BLaER1 (cell line): ENCODE results near the gene LHX4.

ENCODE experiments used
- H3K27ac ChIP-seq: shearing (Covaris generic); formaldehyde crosslinking; 2 replicates; pipeline ENCODE4 v1.8.1; 2022
- H3K27me3 ChIP-seq: shearing (Covaris generic); formaldehyde crosslinking; 2 replicates; pipeline ENCODE4 v1.8.1; 2022
- H3K36me3 ChIP-seq: shearing (Covaris generic); formaldehyde crosslinking; 2 replicates; pipeline ENCODE4 v1.8.1; 2022
- H3K4me1 ChIP-seq: shearing (Covaris generic); formaldehyde crosslinking; 2 replicates; pipeline ENCODE4 v1.8.1; 2022
- H3K4me2 ChIP-seq: shearing (Covaris generic); formaldehyde crosslinking; 2 replicates; pipeline ENCODE4 v1.8.1; 2022
- H3K4me3 ChIP-seq: shearing (Covaris generic); formaldehyde crosslinking; 2 replicates; pipeline ENCODE4 v1.8.1; 2022
- H3K9ac ChIP-seq: shearing (Covaris generic); formaldehyde crosslinking; 2 replicates; pipeline ENCODE4 v1.8.1; 2022
- H3K9me3 ChIP-seq: shearing (Covaris generic); formaldehyde crosslinking; 2 replicates; pipeline ENCODE4 v1.8.1; 2022
- H4K20me1 ChIP-seq: shearing (Covaris generic); formaldehyde crosslinking; 2 replicates; pipeline ENCODE4 v1.8.1; 2022
- Cebpa-rat ChIP-seq: shearing (Covaris generic); IDR thresholded peaks from 2 replicates; pipeline ENCODE4 v1.8.1; 2022

The LHX4 gene

DNA sequence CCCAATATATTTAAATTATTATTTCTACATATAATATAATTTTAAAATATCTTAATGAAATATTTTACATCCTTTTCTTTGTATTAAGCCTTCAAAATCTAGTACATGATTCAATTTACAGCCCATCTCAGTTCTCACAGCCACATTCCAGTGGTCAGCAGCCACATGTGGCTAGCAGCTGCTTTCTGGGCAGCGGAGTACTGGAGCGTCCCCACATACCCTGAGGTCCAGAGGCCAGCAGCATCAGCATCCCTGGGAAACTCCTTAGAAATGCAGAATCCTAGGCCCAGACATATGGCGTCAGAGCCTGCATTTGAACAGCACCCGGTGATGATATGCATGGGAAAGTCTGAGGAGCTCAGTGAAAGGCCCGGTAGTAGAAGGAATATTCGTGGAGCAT is 8.6 kb upstream of the LHX4 start:
- Histone ChIP-seq H3K4me3 (no peak overlapping the region), H4K20me1 (no peaks in the 10 kb centered on the region), H3K4me1 (peaks cover 14% of the 10 kb centered on the region), H3K4me2 (no peak overlapping the region), H3K9ac (no peak overlapping the region), H3K27ac (no peak overlapping the region), H3K36me3 (no peaks in the 10 kb centered on the region), H3K9me3 (peaks cover 7% of the 10 kb centered on the region), H3K27me3 (peaks cover 18% of the 10 kb centered on the region)
- no peak for TF ChIP-seq Cebpa-rat

GRCh38 chr1:180224902-180225301 is 5.2 kb upstream of the LHX4 start:
- Histone ChIP-seq H3K27ac (no peak overlapping the region), H3K4me1 (peaks cover 15% of the 10 kb centered on the region), H3K4me3 (no peak overlapping the region), H3K27me3 (peaks cover 52% of the 10 kb centered on the region), H3K4me2 (peak overlapping the region; percentile 33), H3K9me3 (peaks cover 14% of the 10 kb centered on the region), H3K9ac (no peak overlapping the region), H4K20me1 (peaks cover 22% of the 10 kb centered on the region), H3K36me3 (no peaks in the 10 kb centered on the region)
- TF ChIP-seq Cebpa-rat, result no peak

GRCh38 chr1:180225403-180225802 is 4.7 kb upstream of the LHX4 start:
- H3K27ac ChIP-seq, result no peak overlapping the region
- no peaks in the 10 kb centered on the region for H3K36me3 ChIP-seq
- peaks cover 57% of the 10 kb centered on the region for H3K27me3 ChIP-seq
- H3K4me2 ChIP-seq, result peak overlapping the region; percentile 33
- peaks cover 16% of the 10 kb centered on the region for H3K4me1 ChIP-seq
- TF ChIP-seq Cebpa-rat, result no peak
- no peak overlapping the region for H3K9ac ChIP-seq
- H3K9me3 ChIP-seq, result peaks cover 14% of the 10 kb centered on the region
- H3K4me3 ChIP-seq, result no peak overlapping the region
- H4K20me1 ChIP-seq, result peaks cover 23% of the 10 kb centered on the region

DNA sequence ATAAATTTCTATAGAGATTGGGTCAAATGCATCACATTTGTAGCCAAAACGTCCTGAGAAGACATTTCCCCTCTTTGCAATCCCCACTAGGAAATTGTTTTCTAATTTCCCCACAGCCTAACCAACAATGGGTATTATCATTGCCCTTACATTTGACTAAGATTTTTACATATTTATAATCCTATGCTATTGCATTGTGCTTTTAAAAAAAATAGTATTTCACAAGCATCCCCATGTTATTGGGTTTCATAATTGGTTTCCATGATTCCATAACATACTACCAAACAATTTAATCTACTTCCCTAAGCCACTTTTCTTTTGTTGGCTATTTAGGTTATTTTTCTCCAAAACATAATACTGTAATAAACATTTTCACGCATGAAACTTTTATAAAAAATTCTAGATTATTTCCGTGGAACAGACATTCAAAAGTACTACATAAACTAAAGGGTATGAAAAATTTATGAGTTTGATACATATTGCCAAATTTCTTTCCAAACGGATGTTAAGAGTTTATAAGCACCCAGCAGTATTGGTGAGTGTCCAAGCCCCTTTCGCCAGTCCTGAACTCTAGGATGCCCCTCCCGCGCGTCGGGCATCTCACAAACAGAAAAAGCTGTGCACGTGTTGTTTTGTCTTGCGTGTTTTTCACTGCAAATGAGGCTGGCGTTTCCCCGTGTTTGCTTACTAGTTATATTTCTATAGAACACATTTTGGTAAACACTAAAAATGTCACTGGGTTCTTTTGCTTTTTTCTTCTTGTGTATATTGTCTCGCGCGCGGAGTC is 2.0 kb upstream of the LHX4 start:
- Histone ChIP-seq H3K27me3 (peaks cover 83% of the 10 kb centered on the region), H3K4me2 (no peak overlapping the region)

GRCh38 chr1:180228648-180229482 is 1.2 kb upstream of the LHX4 start:
- H3K4me3 ChIP-seq, result peak overlapping the region; percentile 68
- no peak for TF ChIP-seq Cebpa-rat
- peaks cover 31% of the 10 kb centered on the region for H3K9me3 ChIP-seq
- H3K36me3 ChIP-seq, result no peaks in the 10 kb centered on the region
- peaks cover 92% of the 10 kb centered on the region for H3K27me3 ChIP-seq
- no peak overlapping the region for H3K27ac ChIP-seq
- no peak overlapping the region for H3K9ac ChIP-seq
- peak overlapping the region; percentile 97 for H3K4me2 ChIP-seq
- H3K4me1 ChIP-seq, result peaks cover 34% of the 10 kb centered on the region
- peaks cover 56% of the 10 kb centered on the region for H4K20me1 ChIP-seq

More for the DNA sequence above, 2.0 kb upstream of the LHX4 start:
- Histone ChIP-seq H4K20me1 (peaks cover 48% of the 10 kb centered on the region), H3K4me1 (peaks cover 34% of the 10 kb centered on the region), H3K27ac (no peak overlapping the region), H3K4me3 (no peak overlapping the region), H3K9me3 (peaks cover 23% of the 10 kb centered on the region), H3K36me3 (no peaks in the 10 kb centered on the region), H3K9ac (no peak overlapping the region)
- no peak for TF ChIP-seq Cebpa-rat

GRCh38 chr1:180230416-180230790 is 339 bp downstream of the LHX4 start:
- H3K4me3 ChIP-seq, result peak overlapping the region; percentile 68
- peak overlapping the region; percentile 97 for H3K4me2 ChIP-seq
- H3K36me3 ChIP-seq, result no peaks in the 10 kb centered on the region
- no peak overlapping the region for H3K9ac ChIP-seq
- no peak overlapping the region for H3K27ac ChIP-seq
- H4K20me1 ChIP-seq, result peaks cover 68% of the 10 kb centered on the region
- no peak for TF ChIP-seq Cebpa-rat
- peaks cover 28% of the 10 kb centered on the region for H3K4me1 ChIP-seq
- H3K9me3 ChIP-seq, result peaks cover 47% of the 10 kb centered on the region
- peaks cover 100% of the 10 kb centered on the region for H3K27me3 ChIP-seq

DNA sequence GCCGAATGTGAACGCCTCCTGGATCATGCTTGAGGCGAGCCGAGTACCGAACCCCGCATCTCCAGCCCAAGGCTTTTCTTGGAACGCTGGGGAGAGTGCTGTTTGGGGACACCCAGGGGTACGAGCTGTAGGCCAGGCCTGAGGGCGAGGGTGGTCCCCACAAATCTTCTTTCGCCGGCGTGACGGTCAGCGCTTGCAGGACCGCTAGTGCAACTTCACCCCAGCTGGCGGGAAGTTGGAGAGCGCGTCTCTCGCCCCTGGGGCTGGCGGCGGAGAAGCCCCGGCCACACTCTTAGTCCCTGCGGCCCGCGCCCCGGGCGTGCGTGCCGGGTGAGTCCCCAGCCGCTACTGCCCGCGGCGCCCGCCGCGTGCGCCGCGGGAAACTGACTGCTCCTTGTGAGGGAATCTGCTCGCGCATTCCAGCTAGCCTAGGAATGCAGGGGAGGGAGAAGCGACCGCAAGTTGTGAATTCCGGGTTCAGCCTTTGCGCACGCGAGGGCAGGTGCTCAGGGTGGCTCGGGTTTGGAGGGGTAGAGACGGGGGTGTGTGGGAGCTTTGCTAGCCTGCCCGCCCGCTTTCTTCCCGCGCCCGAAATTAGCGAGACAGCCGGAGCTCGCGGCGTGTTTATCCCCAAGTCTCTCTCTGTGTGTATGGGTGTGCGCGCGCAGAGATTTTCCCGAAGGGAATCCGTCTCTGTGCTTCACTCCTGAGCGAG is 884 bp downstream of the LHX4 start:
- TF ChIP-seq Cebpa-rat, result no peak
- Histone ChIP-seq H3K4me1 (peaks cover 28% of the 10 kb centered on the region), H3K27me3 (peaks cover 100% of the 10 kb centered on the region), H4K20me1 (peaks cover 74% of the 10 kb centered on the region), H3K9me3 (peaks cover 51% of the 10 kb centered on the region), H3K27ac (no peak overlapping the region), H3K4me3 (peak overlapping the region; percentile 68), H3K4me2 (peak overlapping the region; percentile 97), H3K36me3 (no peaks in the 10 kb centered on the region), H3K9ac (no peak overlapping the region)

GRCh38 chr1:180231506-180231921 is 1.4 kb downstream of the LHX4 start:
- peaks cover 100% of the 10 kb centered on the region for H3K27me3 ChIP-seq
- H3K4me1 ChIP-seq, result peaks cover 28% of the 10 kb centered on the region
- TF ChIP-seq Cebpa-rat, result no peak
- H3K4me3 ChIP-seq, result peak overlapping the region; percentile 68
- H3K36me3 ChIP-seq, result no peaks in the 10 kb centered on the region
- no peak overlapping the region for H3K27ac ChIP-seq
- peaks cover 79% of the 10 kb centered on the region for H4K20me1 ChIP-seq
- peak overlapping the region; percentile 97 for H3K4me2 ChIP-seq
- H3K9me3 ChIP-seq, result peaks cover 48% of the 10 kb centered on the region
- H3K9ac ChIP-seq, result no peak overlapping the region

DNA sequence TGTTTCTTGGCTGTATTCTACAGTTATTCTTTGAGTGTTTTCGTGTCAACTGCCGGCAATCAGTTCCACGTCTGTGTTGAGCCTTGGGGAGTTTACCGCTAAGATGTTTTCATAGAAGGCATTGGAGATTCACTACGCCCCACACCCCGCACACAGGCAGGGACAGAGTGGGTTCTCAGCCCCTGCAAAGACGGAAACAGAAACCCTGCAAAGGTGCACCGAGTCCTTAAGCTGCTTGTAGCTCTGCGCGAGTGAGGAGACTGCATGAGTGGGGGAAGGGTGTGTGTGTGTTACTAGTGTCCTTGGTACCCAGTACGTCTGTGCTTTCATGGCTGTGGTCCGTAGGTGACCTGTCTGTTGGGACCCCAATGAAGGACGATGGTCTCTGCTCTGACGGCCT is 1.9 kb downstream of the LHX4 start:
- Histone ChIP-seq H3K9me3 (peaks cover 45% of the 10 kb centered on the region), H3K9ac (no peak overlapping the region), H4K20me1 (peaks cover 84% of the 10 kb centered on the region), H3K4me2 (peak overlapping the region; percentile 97), H3K4me3 (peak overlapping the region; percentile 68), H3K36me3 (no peaks in the 10 kb centered on the region), H3K27ac (no peak overlapping the region), H3K4me1 (peaks cover 28% of the 10 kb centered on the region), H3K27me3 (peaks cover 100% of the 10 kb centered on the region)
- TF ChIP-seq Cebpa-rat, result no peak
